ENCODE results near the gene JMJD6.
"Not testable (repeated sequence)": the region's sequence is repeated elsewhere in the genome, so short reads cannot be mapped to it uniquely, and the experiment has no call there.

The JMJD6 gene

DNA sequence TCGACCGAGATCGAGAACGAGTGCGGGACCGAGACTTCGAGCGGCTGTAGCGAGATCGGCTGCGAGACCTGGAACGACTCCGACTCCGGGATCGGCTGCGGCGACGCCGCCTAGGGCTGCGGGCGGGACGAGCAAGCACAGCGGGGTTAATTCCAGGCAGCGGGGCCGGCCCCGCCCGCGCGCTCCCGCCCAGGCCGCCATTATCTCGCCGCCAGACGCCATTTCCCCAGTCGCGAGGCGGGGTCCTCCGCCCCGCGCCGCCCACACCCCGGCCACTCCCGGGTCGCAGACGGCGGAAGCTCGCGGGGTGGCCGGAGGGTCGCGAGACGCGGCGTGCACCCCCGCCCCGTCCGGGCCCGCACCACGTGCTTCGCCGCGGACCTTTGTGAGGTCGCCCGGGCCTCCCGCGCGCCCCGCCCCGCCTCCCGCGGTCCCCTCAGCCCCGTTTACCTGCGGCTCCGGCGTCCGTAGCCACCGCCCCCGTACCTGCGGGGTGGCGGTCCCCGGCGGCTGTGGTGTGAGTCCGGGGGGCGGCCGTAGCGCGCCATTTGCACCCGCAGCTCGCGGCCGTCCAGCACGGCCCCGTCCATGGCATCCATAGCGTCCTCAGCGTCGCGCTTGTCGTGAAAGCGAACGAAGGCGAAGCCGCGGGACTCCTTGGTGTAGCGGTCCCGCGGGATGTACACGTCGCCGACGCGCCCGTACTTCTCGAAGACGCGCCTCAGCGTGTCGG lies 10.1 kb upstream of the JMJD6 start:
- no peak for DNase-seq

DNA sequence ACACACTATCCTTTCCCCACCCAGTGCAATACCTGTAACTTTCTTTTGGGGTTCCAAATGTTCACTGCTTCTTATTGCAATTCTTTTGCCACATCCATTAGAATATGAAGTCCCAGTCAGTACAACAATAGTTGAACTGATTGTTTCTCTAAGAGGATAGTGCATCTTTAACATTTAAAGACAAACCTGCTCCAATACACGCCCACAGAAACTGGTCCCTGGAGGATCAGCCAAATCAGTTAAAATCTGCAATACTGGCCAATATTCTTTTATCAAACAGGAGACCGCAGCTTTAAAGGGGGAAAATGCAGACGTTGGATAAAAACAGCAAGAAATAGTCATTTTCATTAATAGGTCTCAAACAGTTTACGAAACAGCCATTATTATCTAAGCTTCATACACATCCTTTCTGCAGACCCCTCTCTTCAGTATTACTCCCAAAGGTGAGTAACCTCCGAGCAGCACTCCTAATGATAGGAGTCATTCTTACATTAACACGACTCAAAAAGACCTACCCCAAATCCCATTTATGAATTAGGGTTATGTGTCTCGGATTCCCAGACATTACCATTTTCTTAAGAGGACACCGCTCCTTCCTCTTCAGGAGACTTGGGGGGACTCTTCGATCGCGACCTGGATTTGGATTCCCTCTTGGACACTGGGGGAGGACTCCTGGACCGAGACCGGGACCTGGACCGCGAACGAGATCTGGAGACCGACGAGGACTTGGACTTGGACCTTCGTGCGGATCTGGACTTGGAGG lies 9.4 kb upstream of the JMJD6 start:
- no peak for DNase-seq

DNA sequence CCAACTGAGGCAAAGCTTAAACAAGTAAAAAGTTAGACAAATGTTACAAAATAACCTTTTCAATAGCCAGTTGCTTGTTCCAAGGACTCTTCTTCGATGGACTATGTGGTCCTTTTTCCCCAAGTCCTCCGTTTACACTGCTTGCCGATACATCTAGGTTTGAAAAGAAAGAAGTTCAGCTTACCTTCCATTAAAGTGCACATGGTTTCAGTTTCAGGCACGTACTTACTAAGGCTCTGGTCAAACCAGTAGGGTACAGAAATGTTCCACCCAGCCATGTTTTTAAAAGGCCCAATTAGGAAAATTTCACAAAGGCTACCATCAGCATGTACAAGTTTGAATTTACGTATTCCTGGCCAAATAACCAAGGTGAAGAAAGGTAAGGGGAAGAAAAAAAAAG lies 8.6 kb upstream of the JMJD6 start:
- DNase-seq = no peak

DNA sequence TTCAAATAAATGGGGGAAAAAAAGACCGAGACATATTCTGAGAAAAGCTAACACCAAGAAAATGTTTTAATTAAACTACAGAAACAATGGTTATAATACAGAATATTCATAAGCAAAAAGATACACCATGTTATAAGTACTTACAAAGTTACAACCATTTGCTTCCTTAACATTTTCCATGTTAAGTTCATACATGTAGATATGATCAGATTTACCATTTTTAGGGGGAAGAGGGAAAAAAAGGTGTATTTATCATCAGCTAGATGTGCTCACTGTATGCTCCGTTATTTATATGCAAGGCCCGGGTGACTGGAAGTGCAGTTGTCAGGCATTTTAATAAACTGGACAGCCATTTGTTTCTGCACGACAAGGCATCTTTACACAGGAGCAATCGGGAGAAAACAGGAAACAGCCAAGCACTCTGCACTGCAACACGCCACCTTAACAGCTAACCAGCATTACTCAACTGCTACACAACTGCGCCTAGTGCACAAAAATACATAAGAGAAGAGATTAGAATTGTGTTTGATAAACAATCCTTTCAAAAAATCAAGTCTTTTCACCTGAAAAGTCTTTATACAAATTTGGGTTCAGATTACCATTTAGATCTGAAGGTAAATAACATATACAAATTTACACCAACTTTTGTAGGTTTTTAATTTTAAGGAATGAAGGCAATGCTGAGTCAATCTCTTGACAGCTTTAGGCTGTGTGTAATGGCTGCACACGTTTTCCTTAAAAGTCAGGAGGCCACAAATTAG lies 7.9 kb upstream of the JMJD6 start:
- DNase-seq = no peak

DNA sequence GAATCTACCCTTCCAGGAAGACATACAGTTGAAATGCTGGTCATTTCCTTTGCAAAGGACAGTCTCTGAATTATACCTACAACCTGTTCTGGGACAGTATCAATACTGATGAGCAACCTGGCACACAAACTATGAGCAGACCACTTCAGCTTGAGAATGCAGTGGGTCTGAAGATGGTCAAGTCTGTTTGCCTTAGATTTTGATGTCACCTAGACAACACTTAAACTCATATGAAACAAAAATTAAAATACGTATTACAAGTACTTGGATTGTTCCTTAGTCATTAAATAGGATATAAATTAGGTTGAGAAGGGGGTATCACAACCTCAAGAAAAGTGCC lies 7.2 kb upstream of the JMJD6 start:
- DNase-seq = no peak

DNA sequence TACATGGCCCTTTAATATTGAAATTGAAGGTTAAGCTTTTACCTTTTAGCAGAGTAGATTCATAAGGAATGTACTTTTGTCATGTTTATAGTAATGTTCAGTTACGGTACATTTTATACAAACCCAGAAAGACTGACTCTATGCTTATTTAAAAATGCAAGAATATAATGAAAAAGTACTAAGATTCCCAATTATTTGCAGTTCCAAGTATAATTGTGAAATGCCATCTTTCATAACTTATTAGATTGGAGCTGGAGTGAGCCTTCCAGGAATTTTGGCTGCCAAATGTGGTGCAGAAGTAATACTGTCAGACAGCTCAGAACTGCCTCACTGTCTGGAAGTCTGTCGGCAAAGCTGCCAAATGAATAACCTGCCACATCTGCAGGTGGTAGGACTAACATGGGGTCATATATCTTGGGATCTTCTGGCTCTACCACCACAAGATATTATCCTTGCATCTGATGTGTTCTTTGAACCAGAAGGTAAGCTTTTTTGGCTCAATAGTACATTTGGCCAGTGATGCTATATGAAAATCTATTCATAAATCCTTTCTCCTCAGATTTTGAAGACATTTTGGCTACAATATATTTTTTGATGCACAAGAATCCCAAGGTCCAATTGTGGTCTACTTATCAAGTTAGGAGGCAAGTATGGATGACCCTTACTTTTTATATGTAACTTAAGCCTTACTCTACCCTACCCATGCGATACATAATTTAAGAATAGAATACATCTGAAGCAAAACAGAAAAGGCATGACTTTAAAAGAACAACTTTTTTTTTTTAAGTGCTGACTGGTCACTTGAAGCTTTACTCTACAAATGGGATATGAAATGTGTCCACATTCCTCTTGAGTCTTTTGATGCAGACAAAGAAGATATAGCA lies 6.6 kb upstream of the JMJD6 start:
- DNase-seq = no peak

DNA sequence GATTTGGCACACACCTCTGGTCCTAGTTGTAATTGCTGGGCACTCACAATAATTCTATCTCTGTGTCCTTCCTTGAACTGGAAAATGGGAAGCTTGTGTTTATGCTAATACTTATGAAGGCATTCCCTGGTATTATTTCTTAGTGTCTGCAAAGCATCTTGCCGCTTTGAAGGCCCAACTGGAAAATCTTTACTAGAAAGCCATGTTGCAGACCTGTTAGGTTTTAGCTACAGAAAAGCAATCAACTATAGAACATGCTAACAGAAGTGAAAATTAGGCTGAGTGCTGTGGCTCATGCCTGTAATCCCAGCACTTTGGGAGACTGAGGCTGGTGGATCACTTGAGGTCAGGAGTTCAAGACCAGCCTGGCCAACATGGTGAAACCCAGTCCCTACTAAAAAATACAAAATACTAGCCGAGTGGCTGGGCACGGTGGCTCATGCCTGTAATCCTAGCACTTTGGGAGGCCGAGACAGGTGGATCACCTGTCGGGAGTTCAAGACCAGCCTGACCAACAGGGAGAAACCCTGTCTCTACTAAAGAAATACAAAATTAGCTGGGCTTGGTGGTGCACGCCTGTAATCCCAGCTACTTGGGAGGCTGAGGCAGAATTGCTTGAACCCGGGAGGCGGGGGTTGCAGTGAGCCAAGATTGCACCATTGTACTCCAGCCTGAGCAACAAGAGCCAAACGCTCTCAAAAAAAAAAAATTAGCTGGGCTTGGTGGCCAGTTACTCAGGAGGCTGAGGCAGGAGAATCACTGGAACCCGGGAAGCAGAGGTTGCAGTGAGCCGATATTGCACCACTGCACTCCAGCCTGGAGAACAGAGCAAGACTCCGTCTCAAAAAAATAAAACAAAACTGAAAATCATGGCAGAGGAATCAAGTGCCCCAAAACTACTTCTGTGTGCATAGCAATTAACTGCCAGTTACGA lies 5.7 kb upstream of the JMJD6 start:
- not testable (repeated sequence) for DNase-seq

DNA sequence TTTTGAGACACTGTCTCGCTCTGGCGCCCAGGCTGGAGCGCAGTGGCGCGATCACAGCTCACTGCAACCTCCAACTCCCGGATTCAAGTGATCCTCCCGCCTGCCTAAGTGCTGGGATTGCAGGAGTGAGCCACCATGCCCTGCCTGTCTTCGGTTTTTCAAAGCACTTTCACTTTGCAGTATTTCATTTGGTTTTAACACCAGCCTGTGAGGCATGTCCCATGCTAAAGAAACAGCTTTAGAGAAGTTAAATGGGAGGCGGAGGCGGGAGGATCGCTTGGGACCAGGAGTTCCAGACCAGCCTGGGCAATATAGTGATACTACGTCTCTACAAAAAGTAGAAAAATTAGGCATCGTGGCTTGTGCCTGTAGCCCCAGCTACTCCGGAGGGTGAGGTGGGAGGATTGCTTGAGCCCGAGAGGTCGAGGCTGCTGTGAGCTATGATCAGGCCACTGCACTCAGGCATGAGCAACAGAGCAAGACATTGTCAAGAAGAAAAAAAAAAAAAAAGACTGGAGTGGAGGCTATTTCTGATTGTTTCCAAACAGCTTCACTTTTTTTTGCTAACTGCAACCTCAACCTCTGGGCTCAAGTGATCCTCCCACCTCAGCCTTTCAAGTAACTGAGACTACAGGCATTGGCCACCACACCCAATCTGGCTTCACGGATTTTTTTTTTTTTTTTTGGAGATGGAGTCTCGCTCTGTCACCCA lies 1.5 kb upstream of the JMJD6 start:
- no peak for DNase-seq

DNA sequence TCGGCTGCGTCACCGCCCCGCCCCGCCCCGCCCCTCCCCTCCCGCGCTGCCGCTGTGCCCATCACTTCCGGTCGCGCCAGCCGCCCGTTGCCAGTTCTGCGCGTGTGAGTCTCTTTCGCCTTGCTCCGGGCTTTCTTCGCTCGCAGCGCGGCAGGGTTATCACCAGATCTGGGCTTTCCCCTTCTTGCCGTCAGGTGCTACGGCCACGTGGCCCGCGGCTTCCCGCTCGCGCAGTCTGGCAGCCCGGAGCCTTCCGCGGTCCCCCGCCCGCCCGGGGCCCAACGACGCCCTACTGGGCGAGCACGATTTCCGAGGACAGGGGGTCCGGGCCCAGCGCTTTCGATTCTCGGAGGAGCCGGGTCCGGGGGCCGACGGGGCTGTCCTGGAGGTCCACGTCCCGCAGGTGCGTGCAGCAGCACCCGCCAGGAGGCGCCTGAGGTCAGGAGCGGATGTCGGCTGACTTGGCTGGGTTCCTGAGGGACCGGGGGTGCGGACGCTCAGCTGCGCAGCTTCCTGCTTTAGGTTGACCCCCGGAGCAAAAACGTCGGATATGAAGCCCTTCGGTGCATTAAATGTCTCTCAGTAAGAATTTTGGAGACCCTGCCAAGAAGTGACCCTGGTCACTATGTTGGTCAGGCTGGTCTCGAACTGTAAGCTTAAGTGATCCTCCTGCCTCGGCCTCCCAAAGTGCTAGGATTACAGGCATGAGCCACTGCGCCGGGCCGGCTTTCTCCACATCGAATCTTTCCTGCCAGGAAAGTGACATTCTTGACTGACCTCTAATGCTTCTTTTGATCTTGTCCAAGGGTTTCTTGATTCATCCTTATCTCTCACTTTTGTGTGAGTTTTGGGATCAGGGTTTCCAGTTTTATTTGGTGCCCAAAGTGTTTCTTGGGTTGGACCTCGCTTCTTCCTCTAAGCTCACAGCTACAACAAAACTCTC lies 641 bp upstream of the JMJD6 start, which contains the start of gene METTL23:
TSS of gene METTL23 (plus strand) at position 64 of the 943 bp plus-strand sequence. CDS start 2,872 bp downstream, outside the sequence.
- peak; percentile 35 for DNase-seq

DNA sequence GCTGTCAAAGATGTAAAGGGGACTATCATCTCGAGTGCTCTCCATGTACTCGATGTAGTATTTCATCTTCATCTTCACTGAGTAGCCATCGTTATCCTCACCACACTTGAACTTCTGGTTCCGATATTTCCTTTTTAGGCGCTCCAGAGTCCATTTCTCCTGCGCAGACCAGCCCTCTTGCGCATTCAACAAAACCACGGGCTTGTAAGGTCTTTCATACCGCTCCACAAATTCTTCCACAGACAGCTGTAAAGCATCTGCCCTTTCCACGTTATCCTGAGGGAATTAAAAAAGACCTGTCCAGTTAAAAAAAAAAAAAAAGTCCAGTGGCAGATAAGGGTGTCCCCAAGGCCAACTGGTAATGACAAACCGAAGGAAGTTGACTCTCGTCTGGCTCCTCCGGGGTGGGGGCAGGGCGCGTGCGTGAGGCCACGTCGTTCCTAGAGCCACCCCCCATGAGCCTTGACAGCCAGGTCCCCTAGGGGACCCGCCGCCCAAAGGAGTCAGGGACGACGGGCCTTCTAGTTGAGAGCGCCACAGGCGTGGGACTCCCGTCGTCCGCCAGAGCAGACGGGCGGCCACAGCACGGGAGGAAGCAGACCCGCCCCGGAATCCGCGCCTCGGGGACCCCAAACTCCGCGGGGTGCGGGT lies 701 bp downstream of the JMJD6 start:
- DNase-seq = no peak

DNA sequence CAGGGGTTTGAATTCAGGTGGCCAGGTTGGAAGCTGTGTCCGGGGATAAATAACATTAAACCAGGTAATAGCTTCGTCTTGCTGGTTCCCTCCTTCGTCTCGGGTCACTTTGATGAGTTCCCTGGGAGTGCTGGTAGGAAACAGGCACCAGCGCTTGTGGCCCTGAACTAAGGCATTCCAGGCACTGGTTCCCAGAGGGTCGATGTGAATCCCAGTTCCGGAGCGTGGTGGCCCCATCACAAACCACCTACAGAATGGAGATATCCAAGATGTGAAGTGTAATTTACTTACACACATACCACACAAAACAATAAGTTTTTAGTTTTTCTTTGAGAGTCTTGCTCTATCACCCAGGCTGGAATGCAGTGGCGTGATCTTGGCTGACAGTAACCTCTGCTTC lies 2.6 kb downstream of the JMJD6 start:
- no peak for DNase-seq

DNA sequence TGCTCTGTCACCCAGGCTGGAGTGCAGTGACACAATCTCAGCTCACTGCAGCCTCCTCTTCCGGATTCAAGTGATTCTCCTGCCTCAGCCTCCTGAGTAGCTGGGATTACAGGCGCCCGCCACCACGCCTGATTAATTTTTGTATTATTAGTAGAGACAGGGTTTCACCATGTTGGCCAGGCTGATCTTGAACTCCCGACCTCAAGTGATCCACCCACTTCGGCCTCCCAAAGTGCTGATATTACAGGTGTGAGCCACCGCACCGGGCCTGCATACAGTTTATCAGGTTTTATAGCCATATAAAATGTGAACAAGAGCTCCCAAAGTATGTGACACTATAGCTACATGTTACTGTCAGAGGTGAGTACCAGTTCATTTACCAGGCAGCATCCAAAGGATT lies 3.4 kb downstream of the JMJD6 start:
- DNase-seq = not testable (repeated sequence)

DNA sequence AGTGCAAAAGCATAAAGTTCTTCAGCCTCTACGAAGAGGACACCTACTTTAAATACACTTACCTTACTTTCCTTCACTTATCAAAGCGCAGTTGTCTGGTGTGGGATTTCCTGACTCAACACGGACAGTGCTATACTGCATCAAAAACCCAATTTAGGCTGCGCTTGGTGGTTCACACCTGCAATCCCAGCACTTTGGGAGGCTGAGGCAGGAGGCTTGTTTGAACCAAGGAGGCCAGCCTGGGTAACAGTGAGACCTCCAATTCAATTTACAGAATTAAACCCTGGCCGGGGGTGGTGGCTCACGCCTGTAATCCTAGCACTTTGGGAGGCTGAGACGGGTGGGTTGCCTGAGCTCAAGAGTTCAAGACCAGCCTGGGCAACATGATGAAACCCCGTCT lies 4.1 kb downstream of the JMJD6 start:
- no peak for DNase-seq

DNA sequence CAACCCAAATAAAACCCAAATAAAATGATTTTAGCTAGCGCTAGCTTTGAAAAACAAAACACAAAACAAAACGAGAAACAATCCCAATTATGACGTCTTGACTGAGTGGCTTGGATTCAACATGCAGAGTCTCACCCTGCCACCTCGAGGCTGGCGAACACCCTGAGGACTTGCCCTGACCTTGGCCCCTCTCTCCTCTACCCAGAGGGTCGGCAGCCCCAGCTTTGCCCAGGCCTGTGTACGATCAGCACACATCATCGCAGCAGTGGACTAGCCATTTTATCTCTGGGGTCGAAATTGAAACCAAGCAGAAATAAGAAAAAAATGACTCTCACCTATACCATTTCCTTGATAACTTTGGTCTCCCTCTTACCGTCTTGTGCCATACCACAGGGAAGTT lies 4.9 kb downstream of the JMJD6 start:
- no peak for DNase-seq

DNA sequence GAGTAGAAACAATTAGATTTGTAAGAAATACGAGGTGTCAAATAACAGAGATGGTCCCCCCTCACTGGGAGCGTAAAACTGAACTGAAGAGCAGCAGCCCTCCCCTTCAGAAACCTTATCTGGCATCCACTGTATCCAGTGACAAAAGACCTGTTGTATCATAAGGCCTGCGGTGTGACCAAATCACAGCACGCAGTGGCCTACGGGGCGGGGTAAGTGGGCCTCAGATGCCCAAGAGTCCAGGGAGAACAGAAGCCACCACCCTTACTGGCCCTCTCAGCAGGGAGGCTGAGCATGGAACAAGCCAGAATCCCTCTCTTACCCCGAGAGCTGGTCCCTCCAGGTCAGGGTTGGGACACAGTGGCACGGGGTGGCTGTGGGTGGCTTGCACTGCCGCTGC lies 5.5 kb downstream of the JMJD6 start:
- DNase-seq = no peak

DNA sequence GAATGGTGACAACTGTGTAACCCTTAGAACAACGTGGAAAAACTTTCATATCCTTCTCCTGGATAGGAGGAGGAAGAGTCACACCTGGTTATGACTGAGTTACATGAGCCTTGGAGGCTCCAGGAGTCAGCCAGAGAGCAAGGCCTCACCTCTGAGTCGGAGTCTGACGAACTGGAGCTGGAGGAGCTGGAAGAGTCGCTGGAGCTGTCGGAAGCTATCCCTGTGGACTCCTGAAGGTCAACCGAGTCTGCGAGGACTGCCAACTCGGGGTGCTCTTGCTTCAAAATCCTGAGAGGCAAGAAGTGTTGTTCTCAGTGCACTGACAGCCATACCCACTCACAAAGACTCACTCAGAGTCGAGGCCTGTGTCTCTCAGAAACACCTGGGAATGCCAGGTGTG lies 6.2 kb downstream of the JMJD6 start:
- DNase-seq = no peak

DNA sequence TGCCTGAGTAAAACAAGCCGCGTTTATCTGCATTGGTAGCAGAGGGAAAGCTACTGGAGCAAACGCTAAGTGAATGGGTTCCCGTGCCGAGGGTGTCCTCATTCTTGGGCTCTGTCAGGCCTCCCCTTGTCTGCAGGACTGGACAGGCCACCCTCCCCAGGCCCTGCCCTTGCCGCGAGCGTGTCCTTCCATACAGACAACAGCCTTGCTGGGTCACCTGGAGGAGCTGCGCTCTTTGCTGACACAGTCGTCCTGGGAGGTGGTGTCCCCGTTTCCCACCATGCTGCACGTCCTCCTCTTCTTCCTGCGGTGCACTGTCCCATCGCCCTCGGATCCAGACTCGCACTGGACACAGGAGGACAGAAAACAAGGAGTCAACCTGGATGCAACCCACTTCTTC lies 7.9 kb downstream of the JMJD6 start:
- no peak for DNase-seq

DNA sequence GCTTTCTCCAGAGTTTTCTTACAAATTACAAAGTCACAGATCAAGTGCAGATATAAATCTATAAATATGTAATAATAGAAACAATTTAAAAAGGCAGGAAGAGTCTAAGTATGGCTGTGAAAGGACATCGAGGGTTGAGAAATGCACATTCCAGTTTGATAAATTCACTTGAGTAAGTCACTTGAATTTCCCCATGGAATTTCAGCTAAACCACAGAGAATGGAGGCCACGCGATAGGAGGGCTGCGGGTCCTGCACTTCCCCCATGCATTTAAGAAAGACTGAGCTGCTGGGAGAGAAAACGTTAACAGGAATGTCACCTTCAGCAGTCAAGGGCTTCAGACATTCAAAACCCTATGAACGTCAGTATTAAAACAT lies 9.6 kb downstream of the JMJD6 start:
- no peak for DNase-seq

DNA sequence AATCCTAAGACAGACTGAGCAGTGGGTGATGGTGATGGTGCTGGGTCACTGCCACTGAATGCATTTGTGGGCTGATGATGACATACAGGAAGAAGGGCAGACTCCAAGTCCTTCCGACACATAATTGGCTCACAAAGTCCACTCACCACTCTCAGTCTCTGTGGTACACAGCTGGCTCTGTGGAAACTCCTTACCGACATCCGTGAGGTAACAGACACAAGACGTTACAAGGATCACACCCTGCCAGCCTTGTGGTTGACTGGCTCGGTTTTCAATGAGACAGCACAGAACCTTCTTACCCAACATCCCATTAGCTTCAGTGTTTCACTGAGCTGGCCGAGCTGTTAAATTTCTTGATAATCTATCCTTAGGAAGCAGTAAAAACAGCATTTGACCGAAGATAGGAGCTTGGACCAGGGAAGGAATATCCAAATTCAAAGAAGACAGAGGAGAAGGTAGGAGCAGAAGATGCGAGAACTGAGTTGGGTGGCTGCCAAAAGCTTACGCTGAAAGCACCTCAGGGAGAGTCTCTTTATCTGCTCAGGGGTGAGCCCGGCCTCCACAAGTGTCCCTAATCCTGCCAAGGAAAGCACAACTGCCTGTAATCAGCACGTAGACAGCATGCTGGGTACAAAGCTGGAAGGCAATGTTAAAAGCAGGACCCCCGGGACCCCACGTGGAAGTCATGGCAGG lies 10.1 kb downstream of the JMJD6 start:
- no peak for DNase-seq

Data from NCI-H2081 treated with DMSO at 0.1 percent for 48 hours (cell line).